Endothelial cell (in vitro differentiated cells): ENCODE results near the gene RPAP3. TPM values are rescaled to one million over a fixed set of nuclear protein-coding genes. Genes with fewer than 3 reads are reported as not detected.

Experiments used
- DNase-seq: peaks from one replicate; pipeline ENCODE4 v3.0.0; 2021; ENCODE audit warnings: low spot score
- H3K27ac Mint-ChIP-seq: one replicate; pipeline ENCODE4 v1.8.0; 2021; ENCODE audit warnings: mixed read lengths, inconsistent platforms; ENCODE audit not compliant: unreplicated experiment
- H3K27me3 Mint-ChIP-seq: one replicate; pipeline ENCODE4 v1.8.0; 2021; ENCODE audit warnings: mild to moderate bottlenecking, moderate library complexity, mixed read lengths, inconsistent platforms; ENCODE audit not compliant: unreplicated experiment
- H3K36me3 Mint-ChIP-seq: one replicate; pipeline ENCODE4 v1.8.0; 2021; ENCODE audit warnings: mild to moderate bottlenecking, low read depth, mixed read lengths, inconsistent platforms; ENCODE audit not compliant: unreplicated experiment
- H3K4me1 Mint-ChIP-seq: one replicate; pipeline ENCODE4 v1.8.0; 2021; ENCODE audit warnings: mild to moderate bottlenecking, mixed read lengths, inconsistent platforms; ENCODE audit not compliant: unreplicated experiment
- H3K4me3 Mint-ChIP-seq: one replicate; pipeline ENCODE4 v1.8.0; 2021; ENCODE audit warnings: mild to moderate bottlenecking, mixed read lengths, inconsistent platforms; ENCODE audit not compliant: unreplicated experiment
- H3K9me3 Mint-ChIP-seq: one replicate; pipeline ENCODE4 v1.8.0; 2021; ENCODE audit warnings: mixed read lengths, inconsistent platforms; ENCODE audit not compliant: unreplicated experiment
- CTCF ChIP-seq: fragments of 200-600 bp; sonication (generic); IDR thresholded peaks from one replicate; pipeline ENCODE4 v1.5.0; 2021; ENCODE audit warnings: antibody characterized with exemption; ENCODE audit not compliant: unreplicated experiment
- total RNA-seq: library from RNA; stranded (reverse); fragmentation: NEBNext Ultra II Directional; extraction: Animal tissue kit (Norgen Biotek cat#: 25700); gene quantifications from one replicate; pipeline ENCODE4 v1.2.1, GENCODE V29; 2021; ENCODE audit not compliant: unreplicated experiment

Gene RPAP3
- total RNA-seq, 1 donor from 2014 or later = 36.8 TPM

- H3K4me3 Mint-ChIP-seq = no peak overlapping the region
Measured at GRCh38 chr12:47612953-47613352, 92.9 kb downstream of the RPAP3 start.

GRCh38 chr12:47611906-47612305, 93.9 kb downstream of the RPAP3 start:
- peaks cover 24% of the 10 kb centered on the region for H3K9me3 Mint-ChIP-seq
- no peak overlapping the region for H3K27ac Mint-ChIP-seq
- H3K4me3 Mint-ChIP-seq = peak overlapping the region; percentile 20
- H3K36me3 Mint-ChIP-seq = peaks cover 56% of the 10 kb centered on the region
- H3K4me1 Mint-ChIP-seq = no peaks in the 10 kb centered on the region
- TF ChIP-seq CTCF = no peak
- peaks cover 2% of the 10 kb centered on the region for H3K27me3 Mint-ChIP-seq
- no peak for DNase-seq

More at GRCh38 chr12:47612953-47613352, 92.9 kb downstream of the RPAP3 start:
- no peak for TF ChIP-seq CTCF
- no peak overlapping the region for H3K27ac Mint-ChIP-seq
- peaks cover 51% of the 10 kb centered on the region for H3K36me3 Mint-ChIP-seq
- no peaks in the 10 kb centered on the region for H3K4me1 Mint-ChIP-seq
- peaks cover 15% of the 10 kb centered on the region for H3K9me3 Mint-ChIP-seq
- DNase-seq = no peak
- no peaks in the 10 kb centered on the region for H3K27me3 Mint-ChIP-seq

Other genes starting within 250 kb of the RPAP3 start
- gene ENDOU, start 19.5 kb upstream of the RPAP3 start, total RNA-seq = 1.6 TPM
- 81.5 TPM for gene RAPGEF3, start 52.9 kb upstream of the RPAP3 start, total RNA-seq
- 65.5 TPM for gene SLC48A1, start 67.2 kb upstream of the RPAP3 start, total RNA-seq
- gene HDAC7, start 113.9 kb upstream of the RPAP3 start, total RNA-seq = 387 TPM
- 2.3 TPM for gene VDR, start 199.0 kb upstream of the RPAP3 start, total RNA-seq